Keratinocyte (primary cell): ENCODE measurements around the gene GRB10.

Source experiments
- CTCF ChIP-seq, 3 experiments: IDR thresholded peaks in 1 of 3; conservative IDR thresholded peaks in 1 of 3; optimal IDR thresholded peaks in 1 of 3; 2 replicates in 2 of 3; 3 replicates in 1 of 3; pipeline versions ENCODE3 to v1.5.1; 2011; ENCODE audit warnings: low read length in 3 of 3, mild to moderate bottlenecking in 3 of 3, moderate library complexity in 2 of 3, control low read depth in 1 of 3, inconsistent platforms in 1 of 3; ENCODE audit not compliant: insufficient read depth in 2 of 3; ENCODE audit errors: extremely low read depth in 1 of 3
- EZH2 ChIP-seq: IDR thresholded peaks from one replicate; pipeline ENCODE4 v1.6.1; 2012; ENCODE audit warnings: inconsistent platforms, mild to moderate bottlenecking, low read length, moderate library complexity

- TF ChIP-seq EZH2 = no peak
- TF ChIP-seq CTCF (optimal IDR thresholded peaks at IDR 0.05 in 1 of 3, IDR thresholded peaks at IDR 0.05 in 1 of 3, conservative IDR thresholded peaks at IDR 0.05 in 1 of 3; ENCODE audit: extremely low read depth in 1 of 3, insufficient read depth in 2 of 3, low read length in 3 of 3) = no peak
Observed at GRCh38 chr7:50666124-50666496, 116.6 kb downstream of the GRB10 start.
